Measurements from ENCODE around the gene FAM193A.
"Not testable (repeated sequence)": the region's sequence is repeated elsewhere in the genome, so short reads cannot be mapped to it uniquely, and the experiment has no call there.

The FAM193A gene

GRCh38 chr4:2606960-2607506 lies 70.6 kb downstream of the FAM193A start:
- TF ChIP-seq CTCF (IDR thresholded peaks at IDR 0.05; ENCODE audit: control insufficient read depth, insufficient read depth, low read depth, low read length, missing control alignments), result no peak
- DNase-seq (ENCODE audit: low read depth), result no peak
- no peak overlapping the region for H3K4me3 ChIP-seq (ENCODE audit: control insufficient read depth, low read depth, low read length)

GRCh38 chr4:2607822-2608221 lies 71.4 kb downstream of the FAM193A start:
- TF ChIP-seq CTCF (IDR thresholded peaks at IDR 0.05; ENCODE audit: control insufficient read depth, insufficient read depth, low read depth, low read length, missing control alignments), result no peak
- no peak for DNase-seq (ENCODE audit: low read depth)
- H3K4me3 ChIP-seq (ENCODE audit: control insufficient read depth, low read depth, low read length), result no peak overlapping the region

GRCh38 chr4:2608291-2608690 lies 71.8 kb downstream of the FAM193A start:
- DNase-seq (ENCODE audit: low read depth), result no peak
- TF ChIP-seq CTCF (IDR thresholded peaks at IDR 0.05; ENCODE audit: control insufficient read depth, insufficient read depth, low read depth, low read length, missing control alignments), result no peak
- no peak overlapping the region for H3K4me3 ChIP-seq (ENCODE audit: control insufficient read depth, low read depth, low read length)

- no peak for DNase-seq (ENCODE audit: low read depth)
- H3K4me3 ChIP-seq (ENCODE audit: control insufficient read depth, low read depth, low read length), result no peak overlapping the region
- no peak for TF ChIP-seq CTCF (IDR thresholded peaks at IDR 0.05; ENCODE audit: control insufficient read depth, insufficient read depth, low read depth, low read length, missing control alignments)
Measured at GRCh38 chr4:2615821-2616220, 79.4 kb downstream of the FAM193A start.

- TF ChIP-seq CTCF (IDR thresholded peaks at IDR 0.05; ENCODE audit: control insufficient read depth, insufficient read depth, low read depth, low read length, missing control alignments), result no peak
- DNase-seq (ENCODE audit: low read depth), result no peak
- H3K4me3 ChIP-seq (ENCODE audit: control insufficient read depth, low read depth, low read length), result no peak overlapping the region
Measured at GRCh38 chr4:2617955-2618354, 81.5 kb downstream of the FAM193A start.

GRCh38 chr4:2618729-2619128 lies 82.3 kb downstream of the FAM193A start:
- not testable (repeated sequence) for H3K4me3 ChIP-seq (ENCODE audit: control insufficient read depth, low read depth, low read length); DNase-seq (ENCODE audit: low read depth)

GRCh38 chr4:2619459-2619858 lies 83.0 kb downstream of the FAM193A start:
- DNase-seq (ENCODE audit: low read depth), result no peak
- no peak overlapping the region for H3K4me3 ChIP-seq (ENCODE audit: control insufficient read depth, low read depth, low read length)
- no peak for TF ChIP-seq CTCF (IDR thresholded peaks at IDR 0.05; ENCODE audit: control insufficient read depth, insufficient read depth, low read depth, low read length, missing control alignments)

Data from AG09309 (cell line).